H1 (cell line): Measurements from ENCODE around the gene ACTR3C. TPM values are rescaled to one million over a fixed set of nuclear protein-coding genes. Genes with fewer than 3 reads are reported as not detected.
A peak's percentile ranks its signal among the peaks of the same experiment; 100 is the strongest.
"Not testable (repeated sequence)": the region's sequence is repeated elsewhere in the genome, so short reads cannot be mapped to it uniquely, and the experiment has no call there.

ENCODE experiments used
- CTCF ChIA-PET: fragments of 300-600 bp; sonication (Branson Sonifier 250); formaldehyde crosslinking; loops from one replicate; lab custom pipeline; 2021; ENCODE audit not compliant: partially characterized antibody; lab: Charles Lee
- POLR2A ChIA-PET: fragments of 300-600 bp; sonication (Branson Sonifier 250); formaldehyde crosslinking; loops from one replicate; lab custom pipeline; 2021; ENCODE audit warnings: inconsistent platforms; ENCODE audit not compliant: partially characterized antibody; lab: Charles Lee
- DNase-seq, 2 experiments: peaks; one replicate each; pipeline versions ENCODE4 v3.0.0 to v3.0.0-alpha.2; 2010 to 2022; ENCODE audit warnings: low spot score in 2 of 2, low read depth in 1 of 2, mixed read lengths in 1 of 2
- FAIRE-seq: peaks from 2 replicates; lab custom pipeline; 2011; peaks lifted over from hg19 to GRCh38; lab: Jason Lieb, UNC
- H2AFZ ChIP-seq: 2 replicates; pipeline ENCODE4 v1.8.1; 2012; ENCODE audit warnings: low read length, inconsistent platforms
- H2AK5ac ChIP-seq: 2 replicates; pipeline ENCODE4 v1.6.1; 2013; ENCODE audit warnings: low read depth, low read length
- H2BK120ac ChIP-seq: replicated peaks from 2 replicates; pipeline ENCODE3; 2013; ENCODE audit warnings: low read depth, low read length, inconsistent platforms
- H2BK12ac ChIP-seq: 2 replicates; pipeline ENCODE4 v1.6.1; 2013; ENCODE audit warnings: low read depth, low read length
- H2BK15ac ChIP-seq: 2 replicates; pipeline ENCODE4 v1.6.1; 2013; ENCODE audit warnings: low read length
- H2BK20ac ChIP-seq: 2 replicates; pipeline ENCODE4 v1.6.1; 2013; ENCODE audit warnings: low read length
- H2BK5ac ChIP-seq: 2 replicates; pipeline ENCODE4 v1.6.1; 2013; ENCODE audit warnings: low read depth, low read length
- H3K14ac ChIP-seq: 2 replicates; pipeline ENCODE4 v1.6.1; 2013; ENCODE audit warnings: inconsistent platforms; ENCODE audit not compliant: insufficient read length
- H3K18ac ChIP-seq: 2 replicates; pipeline ENCODE4 v1.6.1; 2013; ENCODE audit warnings: low read length; ENCODE audit errors: extremely low read depth
- H3K23ac ChIP-seq: 2 replicates; pipeline ENCODE4 v1.6.1; 2013; ENCODE audit warnings: inconsistent platforms; ENCODE audit not compliant: insufficient read length
- H3K23me2 ChIP-seq: 2 replicates; pipeline ENCODE4 v1.6.1; 2013; ENCODE audit warnings: low read depth, low read length
- H3K27ac ChIP-seq: 2 replicates; pipeline ENCODE4 v1.6.1; 2011; ENCODE audit warnings: low read depth, low read length, inconsistent platforms
- H3K27me3 ChIP-seq, 4 experiments: replicated peaks in 1 of 4; 1 replicate in 1 of 4; 2 replicates in 3 of 4; pipeline versions ENCODE4 v1.6.1 to v1.8.1; 2011 to 2013; ENCODE audit warnings: low read length in 3 of 4, mild to moderate bottlenecking in 3 of 4, inconsistent platforms in 2 of 4, mixed read lengths in 2 of 4, moderate library complexity in 1 of 4; ENCODE audit not compliant: control insufficient read depth in 3 of 4, insufficient read depth in 3 of 4; ENCODE audit errors: extremely low read depth in 1 of 4
- H3K36me3 ChIP-seq, 4 experiments: 2 replicates each; pipeline versions ENCODE4 v1.6.1 to v1.8.1; 2011 to 2013; ENCODE audit warnings: mild to moderate bottlenecking in 4 of 4, low read length in 3 of 4, moderate library complexity in 2 of 4, control low read depth in 1 of 4, inconsistent platforms in 1 of 4; ENCODE audit not compliant: insufficient read depth in 4 of 4, control insufficient read depth in 2 of 4
- H3K4ac ChIP-seq: replicated peaks from 2 replicates; pipeline ENCODE3; 2013; ENCODE audit warnings: low read length, low read depth, mixed read lengths, inconsistent platforms; ENCODE audit not compliant: insufficient read length
- H3K4me1 ChIP-seq, 4 experiments: replicated peaks in 1 of 4; 1 replicate in 1 of 4; 2 replicates in 3 of 4; pipeline versions ENCODE4 v1.6.1 to v1.8.1; 2011 to 2013; ENCODE audit warnings: low read length in 3 of 4, inconsistent platforms in 2 of 4, mixed read lengths in 1 of 4; ENCODE audit not compliant: insufficient read depth in 4 of 4, control insufficient read depth in 3 of 4
- H3K4me2 ChIP-seq, 2 experiments: 2 replicates each; pipeline versions ENCODE4 v1.6.1 to v1.8.1; 2011 to 2013; ENCODE audit warnings: low read depth in 2 of 2, low read length in 2 of 2, control low read depth in 1 of 2, inconsistent platforms in 1 of 2, mild to moderate bottlenecking in 1 of 2; ENCODE audit not compliant: insufficient read depth in 1 of 2
- H3K4me3 ChIP-seq, 4 experiments: fragments of 200-600, 300-600 bp in 1 of 4; sonication (generic), shearing (Covaris generic), sonication (Bioruptor Twin) in 1 of 4; 2 replicates each; pipeline versions ENCODE4 v1.5.1 to v1.8.1; 2011 to 2016; ENCODE audit warnings: low read length in 4 of 4, low read depth in 3 of 4, control low read depth in 2 of 4, inconsistent platforms in 2 of 4, mild to moderate bottlenecking in 2 of 4, mixed read lengths in 1 of 4, moderate library complexity in 1 of 4; ENCODE audit not compliant: insufficient read depth in 2 of 4; ENCODE audit errors: extremely low read depth in 1 of 4
- H3K56ac ChIP-seq: replicated peaks from 2 replicates; pipeline ENCODE3; 2013; ENCODE audit warnings: low read depth, mild to moderate bottlenecking, mixed read lengths, low read length, inconsistent platforms; ENCODE audit not compliant: insufficient read length
- H3K79me1 ChIP-seq: 2 replicates; pipeline ENCODE4 v1.6.1; 2013; ENCODE audit warnings: low read depth, low read length, control low read depth
- H3K79me2 ChIP-seq, 2 experiments: 2 replicates each; pipeline versions ENCODE4 v1.6.1 to v1.8.1; 2012 to 2013; ENCODE audit warnings: low read length in 2 of 2, mild to moderate bottlenecking in 2 of 2, inconsistent platforms in 1 of 2; ENCODE audit not compliant: insufficient read depth in 2 of 2, control insufficient read depth in 1 of 2
- H3K9ac ChIP-seq, 4 experiments: replicated peaks in 1 of 4; 1 replicate in 1 of 4; 2 replicates in 3 of 4; pipeline versions ENCODE4 v1.6.1 to v1.8.1; 2011 to 2013; ENCODE audit warnings: low read depth in 3 of 4, low read length in 3 of 4, control low read depth in 2 of 4, mild to moderate bottlenecking in 2 of 4, moderate library complexity in 2 of 4, inconsistent platforms in 1 of 4; ENCODE audit errors: extremely low read depth in 1 of 4
- H3K9me3 ChIP-seq, 2 experiments: 2 replicates each; pipeline versions ENCODE4 v1.6.1 to v1.8.1; 2012 to 2013; ENCODE audit warnings: mild to moderate bottlenecking in 2 of 2, moderate library complexity in 2 of 2, control low read depth in 1 of 2, inconsistent platforms in 1 of 2, low read depth in 1 of 2, low read length in 1 of 2, mixed read lengths in 1 of 2; ENCODE audit not compliant: insufficient read depth in 2 of 2
- H4K20me1 ChIP-seq, 2 experiments: replicated peaks in 1 of 2; 2 replicates each; pipeline versions ENCODE3 to v1.8.1; 2011 to 2013; ENCODE audit warnings: inconsistent platforms in 2 of 2, low read length in 2 of 2, mild to moderate bottlenecking in 1 of 2; ENCODE audit not compliant: insufficient read depth in 2 of 2, control insufficient read depth in 1 of 2
- H4K5ac ChIP-seq: 2 replicates; pipeline ENCODE4 v1.6.1; 2013; ENCODE audit warnings: low read length, low read depth, mixed read lengths, inconsistent platforms; ENCODE audit not compliant: insufficient read length
- H4K8ac ChIP-seq: 2 replicates; pipeline ENCODE4 v1.8.0; 2013; ENCODE audit warnings: mild to moderate bottlenecking, moderate library complexity, low read length, inconsistent platforms; ENCODE audit not compliant: insufficient read depth; ENCODE audit errors: extremely low read depth
- H4K91ac ChIP-seq: replicated peaks from 2 replicates; pipeline ENCODE3; 2013; ENCODE audit warnings: low read length, mixed read lengths, inconsistent platforms; ENCODE audit not compliant: insufficient read length
- CEBPB ChIP-seq: IDR thresholded peaks from 2 replicates; pipeline ENCODE4 v1.6.1; 2012; ENCODE audit warnings: low read depth, low read length
- WGBS, 2 experiments: shearing (Covaris generic) in 1 of 2; methylation state at CpG; one replicate each; pipeline versions ENCODE4 v1.1.6 to v1.1.7; 2013 to 2015; ENCODE audit warnings: low lambda C conversion rate in 2 of 2, mixed read lengths in 2 of 2, inconsistent platforms in 1 of 2, low coverage in 1 of 2, missing lambda C conversion rate in 1 of 2; ENCODE audit not compliant: insufficient replicate concordance in 2 of 2, insufficient coverage in 1 of 2, insufficient read length in 1 of 2; ENCODE audit errors: extremely low coverage in 1 of 2, missing lambda C conversion rate in 1 of 2; 5-methylcytosine and 5-hydroxymethylcytosine counted together
- polyA plus RNA-seq, 7 experiments: library from polyadenylated mRNA; depleted of rRNA in 3 of 7; stranded (reverse) in 5 of 7; unstranded in 2 of 7; fragments of >200 nt in 5 of 7; fragments of 200-250 nt in 2 of 7; gene quantifications; 1 replicate in 5 of 7; 2 replicates in 1 of 7; 4 replicates in 1 of 7; pipeline versions ENCODE4 v1.2.1 to v1.2.3, GENCODE V29; 2011 to 2013; ENCODE audit warnings: missing spikeins in 2 of 7, mixed read lengths in 2 of 7
- total RNA-seq: library from RNA; stranded (reverse); fragmentation: NEBNext Ultra II Directional; extraction: Animal tissue kit (Norgen Biotek cat#: 25700); gene quantifications from 2 replicates; pipeline ENCODE4 v1.2.1, GENCODE V29; 2021

Gene ACTR3C
- total and polyA plus RNA-seq, 2 of the 8 experiments (the other 6 are each of a cell fraction or from before 2014, with no cell fraction given) = 1.5 TPM; not detected in 1

DNA sequence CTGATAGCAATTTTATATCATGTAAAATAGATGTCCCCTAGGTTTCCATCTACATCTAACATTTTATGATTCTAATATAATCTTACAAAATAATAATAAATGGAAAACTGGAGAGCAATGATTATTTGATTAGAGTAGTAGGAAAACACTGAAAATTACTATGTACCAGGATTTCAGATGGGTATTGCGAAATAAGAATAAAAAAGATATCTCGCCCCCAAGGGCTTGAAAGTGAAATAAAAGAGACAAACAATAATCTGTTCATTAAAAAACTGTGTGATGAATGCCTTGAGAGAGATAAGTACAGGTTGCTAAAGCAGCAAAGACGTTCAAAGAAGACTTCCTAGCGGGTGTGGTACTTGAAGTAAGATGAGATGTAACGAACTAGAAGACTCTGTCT, 60.7 kb downstream of the ACTR3C start:
- FAIRE-seq, H2BK120ac ChIP-seq, H3K4ac ChIP-seq, H3K27me3 ChIP-seq, H3K18ac ChIP-seq, H4K20me1 ChIP-seq, H2AK5ac ChIP-seq, H2BK12ac ChIP-seq, H3K4me3 ChIP-seq, H3K79me1 ChIP-seq, H3K9me3 ChIP-seq, H3K4me1 ChIP-seq, CTCF ChIA-PET, H3K9ac ChIP-seq, H3K4me2 ChIP-seq, H2BK15ac ChIP-seq, H4K5ac ChIP-seq, H4K8ac ChIP-seq, H4K91ac ChIP-seq, DNase-seq, POLR2A ChIA-PET, H3K23ac ChIP-seq, H2BK20ac ChIP-seq, H3K14ac ChIP-seq, H2AFZ ChIP-seq, H3K23me2 ChIP-seq, H2BK5ac ChIP-seq, H3K36me3 ChIP-seq, H3K79me2 ChIP-seq, H3K27ac ChIP-seq, H3K56ac ChIP-seq: not testable (repeated sequence)
- WGBS, 2 experiments = 85% methylated on average over 5 of the region's 5 CpGs; no CpG with 5 or more reads in 1 of the 2 experiments
- TF ChIP-seq CEBPB = peak; percentile 9; the same call in 1 of the 2 replicates

DNA sequence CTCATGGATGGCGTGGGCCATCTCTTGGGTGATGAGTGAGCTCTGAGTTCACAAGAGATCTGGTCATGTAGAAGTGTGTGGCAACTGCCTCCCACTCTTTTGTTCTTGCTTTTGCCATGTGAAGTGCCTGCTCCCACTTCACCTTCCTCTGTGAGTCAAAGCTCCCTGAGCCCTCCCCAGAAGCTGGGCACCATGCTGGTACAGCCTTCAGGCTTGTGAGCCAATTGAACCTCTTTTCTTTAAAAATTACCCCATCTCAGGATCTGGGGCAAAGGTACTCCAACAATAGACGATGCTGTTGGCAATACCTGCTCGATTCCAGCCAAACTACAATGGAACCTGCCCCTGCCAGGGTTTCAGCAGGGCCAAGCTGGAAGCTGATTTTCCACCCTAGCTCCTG, 75.6 kb downstream of the ACTR3C start:
- H2BK12ac ChIP-seq, H3K9ac ChIP-seq, H2AFZ ChIP-seq, H3K56ac ChIP-seq, DNase-seq, H4K5ac ChIP-seq, H2AK5ac ChIP-seq, H3K27me3 ChIP-seq, H4K20me1 ChIP-seq, H2BK15ac ChIP-seq, H3K9me3 ChIP-seq, H3K4ac ChIP-seq, H3K23me2 ChIP-seq, FAIRE-seq, H2BK5ac ChIP-seq, H3K18ac ChIP-seq, CTCF ChIA-PET, H3K14ac ChIP-seq, H3K4me2 ChIP-seq, POLR2A ChIA-PET, H4K91ac ChIP-seq, H2BK20ac ChIP-seq, H3K79me1 ChIP-seq, H3K79me2 ChIP-seq, H3K4me3 ChIP-seq, H2BK120ac ChIP-seq, H4K8ac ChIP-seq, H3K27ac ChIP-seq, H3K36me3 ChIP-seq, H3K4me1 ChIP-seq, H3K23ac ChIP-seq: not testable (repeated sequence)
- WGBS, 2 experiments = 100% methylated on average over 2 of the region's 3 CpGs; no CpG with 5 or more reads in 1 of the 2 experiments
